Pancreas (tissue), 10 donors: ENCODE results near the gene DUSP22. TPM values are rescaled to one million over a fixed set of nuclear protein-coding genes. Genes with fewer than 3 reads are reported as not detected.

Source experiments
- ATAC-seq, 4 donors: fragments of 200-7000 bp; cut with Tn5 transposase; one replicate each; pipeline versions ENCODE4 v1.8.0 to v1.9.1; 2020; ENCODE audit warnings: mild to moderate bottlenecking in 4 of 4, moderate library complexity in 4 of 4
- DNase-seq, 6 donors: peaks; one replicate each; pipeline ENCODE4 v3.0.0-alpha.2; 2020
- FAIRE-seq: peaks from 2 replicates; lab custom pipeline; 2012; peaks lifted over from hg19 to GRCh38; lab: Jason Lieb, UNC
- H3K27ac ChIP-seq, 4 donors: fragments of 200-600 bp; sonication (generic); 1 replicate in 3 of 4; 2 replicates in 1 of 4; pipeline versions ENCODE4 v1.5.0 to v1.8.0; 2020
- H3K27me3 ChIP-seq, 4 donors: fragments of 200-600 bp; one replicate each; pipeline ENCODE4 v1.8.0; 2021
- H3K36me3 ChIP-seq, 3 donors: fragments of 200-600 bp; sonication (generic) in 1 of 3; one replicate each; pipeline versions ENCODE4 v1.5.0 to v1.8.0; 2020 to 2021
- H3K4me1 ChIP-seq, 3 donors: fragments of 200-600 bp; one replicate each; pipeline ENCODE4 v1.8.0; 2021
- H3K4me3 ChIP-seq, 4 donors: fragments of 200-600 bp; sonication (generic) in 2 of 4; one replicate each; pipeline versions ENCODE4 v1.5.0 to v1.8.0; 2020 to 2021
- H3K9me3 ChIP-seq, 4 donors: fragments of 200-600 bp; one replicate each; pipeline ENCODE4 v1.8.0; 2021
- WGBS, 2 donors: extraction: QIAGEN DNeasy Blood & Tissue Kit; methylation state at CpG; one replicate each; pipeline ENCODE4 v1.1.7; 2013; 5-methylcytosine and 5-hydroxymethylcytosine counted together
- intact Hi-C, 3 donors: fragments of 100-400 bp; cut with DNase I; formaldehyde crosslinking; loops; one replicate each; pipeline versions ENCODE4 v1.11.1 to v1.14.2; 2022
- polyA plus RNA-seq, 2 donors: library from polyadenylated mRNA; stranded (reverse); fragments of 200-250 nt; gene quantifications; one replicate each; pipeline ENCODE4 v1.2.3, GENCODE V29; 2013
- total RNA-seq, 6 donors: library from RNA; stranded (reverse); fragmentation: NEBNext Ultra II Directional in 4 of 6; extraction: Animal tissue kit (Norgen Biotek cat#: 25700) in 4 of 6; gene quantifications; one replicate each; pipeline versions ENCODE4 v1.2.1 to v1.2.4, GENCODE V29; 2021 to 2023
- TF ChIP-seq, protein P1 (sequence below), 4 donors: fragments of 200-600 bp; sonication (generic) in 3 of 4; IDR thresholded peaks; one replicate each; pipeline versions ENCODE4 v1.5.0 to v1.8.0; 2021; ENCODE audit warnings: antibody characterized with exemption in 4 of 4
- donor health status: healthy with polysubstance abuse.
- donor health status: DM: no; HTN: no; CAD: no; lungs with moderate emphysema.
- donor health status: DM: no; HTN: no; CAD: no.
- donor health status: control.
- donor health status: control.
- donor health status: Bipolar disorder and iron deficiency.
- donor health status: DM: yes; HTN: yes; CAD: no.
- donor health status: DM: no; HTN: no; CAD: no.
- donor health status: DM: no; HTN: no; CAD: no.
- donor health status: DM: yes; HTN: yes; CAD: no.

The DUSP22 gene
- total and polyA plus RNA-seq, 8 donors = 16.4 to 32.9 (median 24.6) TPM

DNA sequence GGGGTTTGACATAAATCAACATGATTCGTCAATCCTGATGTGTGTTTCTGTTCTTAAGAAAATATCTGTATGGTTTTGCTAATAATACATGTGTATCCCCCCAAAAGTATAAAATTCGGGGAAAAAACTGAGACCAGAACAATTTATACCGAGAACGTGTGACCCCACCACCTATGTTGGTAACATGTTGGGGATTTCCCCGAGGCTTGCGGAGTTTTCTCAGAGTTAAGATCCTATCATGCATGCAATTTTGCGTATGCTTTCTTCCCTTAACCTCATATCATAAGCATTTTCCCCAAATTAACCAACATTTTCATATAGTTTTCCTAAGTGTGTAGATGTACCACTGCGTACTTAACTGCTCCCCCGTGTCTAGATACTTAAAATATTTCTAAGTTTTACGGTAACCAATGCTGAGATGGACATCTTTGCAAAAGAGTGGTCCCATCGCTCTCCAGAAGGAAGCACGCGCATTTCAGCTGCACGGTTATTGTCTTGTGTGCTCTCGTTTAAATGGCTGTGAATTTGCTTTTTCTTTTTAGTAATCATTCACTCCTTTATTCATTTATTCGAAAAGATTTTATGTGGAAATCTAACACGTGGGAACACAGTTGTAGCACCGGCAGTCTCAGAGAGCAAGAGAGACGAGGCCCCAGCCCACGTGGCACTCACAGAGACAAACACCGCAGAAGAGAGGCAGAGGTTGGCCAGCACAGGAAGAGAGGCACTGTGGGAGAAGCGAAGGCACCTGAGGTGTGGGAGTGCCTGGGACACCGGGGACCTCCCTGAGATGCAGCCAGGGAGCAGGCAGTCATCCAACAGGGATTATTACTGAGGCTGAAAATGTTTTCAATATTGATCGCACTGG, 86.0 kb downstream of the DUSP22 start:
- Histone ChIP-seq H3K27me3 (peaks cover 0 to 14% (median 4%) of the 10 kb centered on the region in 4 donors), H3K9me3 (no peaks in the 10 kb centered on the region), H3K4me1 (no peaks in the 10 kb centered on the region), H3K27ac (no peak overlapping the region), H3K36me3 (no peaks in the 10 kb centered on the region), H3K4me3 (no peak overlapping the region)
- intact Hi-C loops = no loop called here
- DNase-seq = peak in 1 of 6 donors; percentile 54
- FAIRE-seq = no peak
- no peak for ATAC-seq
- 67 to 78% methylated on average over 24 of the region's 24 CpGs for WGBS, 2 donors
- TF ChIP-seq, protein P1, sequence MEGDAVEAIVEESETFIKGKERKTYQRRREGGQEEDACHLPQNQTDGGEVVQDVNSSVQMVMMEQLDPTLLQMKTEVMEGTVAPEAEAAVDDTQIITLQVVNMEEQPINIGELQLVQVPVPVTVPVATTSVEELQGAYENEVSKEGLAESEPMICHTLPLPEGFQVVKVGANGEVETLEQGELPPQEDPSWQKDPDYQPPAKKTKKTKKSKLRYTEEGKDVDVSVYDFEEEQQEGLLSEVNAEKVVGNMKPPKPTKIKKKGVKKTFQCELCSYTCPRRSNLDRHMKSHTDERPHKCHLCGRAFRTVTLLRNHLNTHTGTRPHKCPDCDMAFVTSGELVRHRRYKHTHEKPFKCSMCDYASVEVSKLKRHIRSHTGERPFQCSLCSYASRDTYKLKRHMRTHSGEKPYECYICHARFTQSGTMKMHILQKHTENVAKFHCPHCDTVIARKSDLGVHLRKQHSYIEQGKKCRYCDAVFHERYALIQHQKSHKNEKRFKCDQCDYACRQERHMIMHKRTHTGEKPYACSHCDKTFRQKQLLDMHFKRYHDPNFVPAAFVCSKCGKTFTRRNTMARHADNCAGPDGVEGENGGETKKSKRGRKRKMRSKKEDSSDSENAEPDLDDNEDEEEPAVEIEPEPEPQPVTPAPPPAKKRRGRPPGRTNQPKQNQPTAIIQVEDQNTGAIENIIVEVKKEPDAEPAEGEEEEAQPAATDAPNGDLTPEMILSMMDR (IDR thresholded peaks at IDR 0.05) = no peak

DNA sequence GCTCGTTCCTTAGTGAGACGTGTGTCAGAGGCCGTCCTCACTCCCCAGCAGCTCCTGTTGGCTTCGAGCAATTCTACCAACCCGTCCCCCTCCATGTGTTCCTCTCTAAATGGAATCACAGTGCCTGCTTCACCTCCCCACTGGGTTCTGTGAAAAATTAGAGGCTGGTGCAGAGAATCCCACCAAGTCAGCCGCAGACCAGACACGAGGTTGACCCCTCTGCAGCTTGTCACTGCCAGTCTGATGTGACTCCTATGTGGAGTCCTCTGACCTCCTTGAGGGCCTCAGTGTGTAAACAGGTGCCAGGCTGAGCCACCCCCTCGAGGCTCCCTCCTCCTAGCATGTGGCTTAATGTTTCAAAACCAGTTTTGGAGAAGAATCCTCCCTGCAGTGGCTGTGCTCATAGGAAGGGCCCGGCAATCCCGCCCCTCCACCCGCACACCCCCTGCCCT, 86.7 kb downstream of the DUSP22 start:
- peak in 1 of 4 donors; percentile 8 for ATAC-seq
- H3K36me3 ChIP-seq = no peaks in the 10 kb centered on the region
- intact Hi-C loops = no loop called here
- TF ChIP-seq, protein P1 (IDR thresholded peaks at IDR 0.05) = no peak
- no peak for DNase-seq
- WGBS, 2 donors = 56 to 60% methylated on average over 11 of the region's 11 CpGs
- no peak for FAIRE-seq
- no peaks in the 10 kb centered on the region for H3K9me3 ChIP-seq
- no peak overlapping the region for H3K27ac ChIP-seq
- H3K27me3 ChIP-seq = peaks cover 0 to 14% (median 4%) of the 10 kb centered on the region in 4 donors
- H3K4me3 ChIP-seq = no peak overlapping the region
- no peaks in the 10 kb centered on the region for H3K4me1 ChIP-seq

GRCh38 chr6:379410-380181, 87.3 kb downstream of the DUSP22 start:
- FAIRE-seq (no peak), ATAC-seq (no peak), DNase-seq (peak in 1 of 6 donors; percentile 65)
- Histone ChIP-seq H3K36me3 (no peaks in the 10 kb centered on the region), H3K27me3 (peaks cover 0 to 14% (median 4%) of the 10 kb centered on the region in 4 donors), H3K4me3 (no peak overlapping the region), H3K27ac (no peak overlapping the region), H3K4me1 (no peaks in the 10 kb centered on the region), H3K9me3 (no peaks in the 10 kb centered on the region)
- TF ChIP-seq, protein P1 (IDR thresholded peaks at IDR 0.05) = no peak
- 66 to 78% methylated on average over 28 of the region's 28 CpGs for WGBS, 2 donors
- intact Hi-C loops = no loop called here

GRCh38 chr6:380234-381218, 88.2 kb downstream of the DUSP22 start:
- TF ChIP-seq, protein P1 (IDR thresholded peaks at IDR 0.05) = no peak
- ATAC-seq (peak in 1 of 4 donors; percentile 15), FAIRE-seq (no peak)

More at GRCh38 chr6:380234-381218, 88.2 kb downstream of the DUSP22 start:
- no peak overlapping the region for H3K4me3 ChIP-seq
- no peaks in the 10 kb centered on the region for H3K36me3 ChIP-seq
- H3K4me1 ChIP-seq = no peaks in the 10 kb centered on the region
- no peaks in the 10 kb centered on the region for H3K9me3 ChIP-seq
- no peak overlapping the region for H3K27ac ChIP-seq
- 67 to 73% methylated on average over 26 of the region's 26 CpGs for WGBS, 2 donors
- H3K27me3 ChIP-seq = peaks cover 0 to 14% (median 4%) of the 10 kb centered on the region in 4 donors
- intact Hi-C loops = no loop called here
- DNase-seq = peak in 1 of 6 donors; percentile 53
